ENCODE data around the gene GLIS1.

The GLIS1 gene

GRCh38 chr1:53589043-53589887 is 149.7 kb downstream of the GLIS1 start:
- DNase-seq, result no peak

- DNase-seq, result no peak
Measured at GRCh38 chr1:53588053-53588779, 150.7 kb downstream of the GLIS1 start.

GRCh38 chr1:53587252-53587988 is 151.5 kb downstream of the GLIS1 start:
- no peak for DNase-seq

- no peak for DNase-seq
Measured at GRCh38 chr1:53586765-53587164, 152.2 kb downstream of the GLIS1 start.

- DNase-seq, result no peak
Measured at GRCh38 chr1:53585565-53585964, 153.4 kb downstream of the GLIS1 start.

GRCh38 chr1:53585129-53585528 is 153.8 kb downstream of the GLIS1 start:
- DNase-seq, result peak; percentile 52

GRCh38 chr1:53584777-53585107 is 154.2 kb downstream of the GLIS1 start:
- DNase-seq, result no peak

- DNase-seq, result no peak
Measured at GRCh38 chr1:53583868-53584776, 154.8 kb downstream of the GLIS1 start.

GRCh38 chr1:53583021-53583867 is 155.7 kb downstream of the GLIS1 start:
- DNase-seq, result peak; percentile 92

GRCh38 chr1:53582211-53583020 is 156.5 kb downstream of the GLIS1 start:
- DNase-seq, result no peak

GRCh38 chr1:53581476-53581875 is 157.5 kb downstream of the GLIS1 start:
- DNase-seq, result no peak

GRCh38 chr1:53580739-53581475 is 158.1 kb downstream of the GLIS1 start:
- no peak for DNase-seq

- no peak for DNase-seq
Measured at GRCh38 chr1:53580009-53580400, 159.0 kb downstream of the GLIS1 start.

GRCh38 chr1:53579221-53580008 is 159.5 kb downstream of the GLIS1 start:
- DNase-seq, result no peak

- DNase-seq, result peak; percentile 57
Measured at GRCh38 chr1:53578358-53578757, 160.6 kb downstream of the GLIS1 start.

GRCh38 chr1:53577761-53578100 is 161.2 kb downstream of the GLIS1 start:
- no peak for DNase-seq

- no peak for DNase-seq
Measured at GRCh38 chr1:53576866-53577760, 161.9 kb downstream of the GLIS1 start.

- no peak for DNase-seq
Measured at GRCh38 chr1:53576381-53576801, 162.6 kb downstream of the GLIS1 start.
